GM12878 (cell line): ENCODE measurements around the gene ELOVL5. TPM values are rescaled to one million over a fixed set of nuclear protein-coding genes. Genes with fewer than 3 reads are reported as not detected.

Experiments
- ATAC-seq: fragments of 200-7000 bp; cut with Tn5 transposase; 3 replicates; pipeline ENCODE4 v1.9.1; 2020; ENCODE audit warnings: mild to moderate bottlenecking, moderate library complexity
- BruUV-seq: library from RNA; stranded (reverse); fragments of 400-500 nt; replicated peaks from 2 replicates; lab custom pipeline; 2021; lab: Mats Ljungman, UMichigan
- CTCF ChIA-PET: fragments of 300-600 bp; sonication (Branson Sonifier 250); formaldehyde crosslinking; extraction: SDS; loops from one replicate; lab custom pipeline; 2021; ENCODE audit warnings: inconsistent platforms; lab: Yijun Ruan, JAX
- POLR2A ChIA-PET: fragments of 350-600 bp; formaldehyde crosslinking; extraction: SDS; loops from one replicate; lab custom pipeline; 2021; ENCODE audit warnings: inconsistent platforms; lab: Charles Lee
- RAD21 ChIA-PET: fragments of 300-600 bp; sonication (Branson Sonifier 250); formaldehyde crosslinking; loops from one replicate; lab custom pipeline; 2023; ENCODE audit warnings: antibody characterized with exemption; ENCODE audit not compliant: unreplicated experiment; lab: Charles Lee
- SMC1A ChIA-PET: fragments of 300-600 bp; sonication (Branson Sonifier 250); formaldehyde crosslinking; loops from one replicate; lab custom pipeline; 2023; ENCODE audit not compliant: unreplicated experiment, uncharacterized antibody; lab: Charles Lee
- DNase-seq: peaks from one replicate; pipeline ENCODE4 v3.0.0-alpha.2; 2011; ENCODE audit warnings: low read depth, low spot score
- FAIRE-seq: peaks from 3 replicates; lab custom pipeline; 2011; peaks lifted over from hg19 to GRCh38; lab: Jason Lieb, UNC
- H2AFZ ChIP-seq: 2 replicates; pipeline ENCODE4 v1.6.0; 2011; ENCODE audit warnings: low read depth, low read length, control low read depth; ENCODE audit not compliant: control insufficient read depth
- H3K27ac ChIP-seq: 2 replicates; pipeline ENCODE4 v1.5.1; 2011; ENCODE audit warnings: control low read depth; ENCODE audit not compliant: control insufficient read depth, insufficient read depth
- H3K27me3 ChIP-seq, 2 experiments: replicated peaks in 1 of 2; 2 replicates each; pipeline versions ENCODE4 v1.6.0 to v1.6.1; 2011; ENCODE audit warnings: low read length in 1 of 2; ENCODE audit not compliant: control insufficient read depth in 2 of 2, insufficient read depth in 2 of 2
- H3K36me3 ChIP-seq, 2 experiments: 2 replicates each; pipeline ENCODE4 v1.5.1; 2011; ENCODE audit warnings: low read length in 1 of 2; ENCODE audit not compliant: control insufficient read depth in 2 of 2, insufficient read depth in 2 of 2
- H3K4me1 ChIP-seq: 2 replicates; pipeline ENCODE4 v1.6.1; 2011; ENCODE audit warnings: mild to moderate bottlenecking, low read length, moderate library complexity, mixed read lengths; ENCODE audit not compliant: control insufficient read depth, insufficient read depth
- H3K4me2 ChIP-seq: 2 replicates; pipeline ENCODE4 v1.6.0; 2011; ENCODE audit warnings: control low read depth; ENCODE audit not compliant: control insufficient read depth, insufficient read depth
- H3K4me3 ChIP-seq: fragments of 200-600 bp; sonication (generic); 2 replicates; pipeline ENCODE4 v1.5.1; 2016
- H3K79me2 ChIP-seq: 2 replicates; pipeline ENCODE4 v1.6.0; 2011; ENCODE audit warnings: low read length; ENCODE audit not compliant: control insufficient read depth, insufficient read depth
- H3K9ac ChIP-seq: 2 replicates; pipeline ENCODE4 v1.8.0; 2011; ENCODE audit warnings: low read length, control low read depth, mixed read lengths; ENCODE audit not compliant: control insufficient read depth, insufficient read depth
- H3K9me3 ChIP-seq: replicated peaks from 3 replicates; pipeline ENCODE4 v1.5.1; 2011; ENCODE audit warnings: mild to moderate bottlenecking, low read length; ENCODE audit not compliant: control insufficient read depth, insufficient read depth
- H4K20me1 ChIP-seq: 2 replicates; pipeline ENCODE4 v1.6.0; 2011; ENCODE audit not compliant: control insufficient read depth, insufficient read depth
- EED ChIP-seq: sonication (generic); IDR thresholded peaks from 2 replicates; pipeline ENCODE4 v1.6.1; 2016; ENCODE audit warnings: antibody characterized with exemption, low read depth
- EGR1 ChIP-seq, 2 experiments: IDR thresholded peaks; 1 replicate in 1 of 2; 2 replicates in 1 of 2; pipeline ENCODE4 v1.6.1; 2011 to 2012; ENCODE audit warnings: low read depth in 2 of 2, low read length in 2 of 2, borderline replicate concordance in 1 of 2, mild to moderate bottlenecking in 1 of 2, moderate library complexity in 1 of 2
- ELK1 ChIP-seq: IDR thresholded peaks from 2 replicates; pipeline ENCODE4 v1.6.1; 2012; ENCODE audit warnings: low read depth, low read length, improper control_type of control experiment
- JUNB ChIP-seq: IDR thresholded peaks from 2 replicates; pipeline ENCODE4 v1.6.1; 2016; ENCODE audit warnings: antibody characterized with exemption, mild to moderate bottlenecking
- NRF1 ChIP-seq: conservative IDR thresholded peaks from 2 replicates; pipeline ENCODE4 v1.6.1; 2011; ENCODE audit warnings: mild to moderate bottlenecking, low read depth, low read length, improper control_type of control experiment
- USF2 ChIP-seq: IDR thresholded peaks from 2 replicates; pipeline ENCODE4 v1.6.1; 2011; ENCODE audit warnings: low read depth, low read length, improper control_type of control experiment, borderline replicate concordance
- WGBS: methylation state at CpG from one replicate; pipeline ENCODE4 v1.1.6; 2016; ENCODE audit warnings: low lambda C conversion rate; ENCODE audit not compliant: insufficient replicate concordance, insufficient coverage; ENCODE audit errors: missing lambda C conversion rate; 5-methylcytosine and 5-hydroxymethylcytosine counted together
- in situ Hi-C: fragments of 300-500 bp; cut with MboI; formaldehyde crosslinking; loops from 9 replicates; pipeline ENCODE4 v1.14.3; 2018; ENCODE audit warnings: mixed read lengths
- intact Hi-C: fragments of 100-400 bp; cut with micrococcal nuclease; formaldehyde crosslinking; loops from one replicate; pipeline ENCODE4 v1.14.2; 2022; ENCODE audit not compliant: unreplicated experiment
- polyA plus RNA-seq, 11 experiments: library from polyadenylated mRNA; depleted of rRNA in 4 of 11; unstranded in 6 of 11; stranded (reverse) in 5 of 11; fragments of >200 nt; fragmentation: Nextera tagmentation in 4 of 11; fragmentation: Illumina TruSeq in 1 of 11; extraction: Ambion mirVana in 4 of 11; extraction: Trizol in 1 of 11; gene quantifications; 1 replicate in 1 of 11; 2 replicates in 10 of 11; pipeline versions ENCODE4 v1.2.1 to v1.2.3, GENCODE V29; 2011 to 2016; ENCODE audit warnings: inconsistent platforms in 2 of 11, missing spikeins in 2 of 11, low read depth in 1 of 11
- total RNA-seq, 4 experiments: library from RNA; depleted of rRNA in 3 of 4; stranded (reverse); fragments of >200 nt in 3 of 4; fragmentation: Illumina TruSeq in 1 of 4; extraction: Trizol in 1 of 4; gene quantifications; 2 replicates each; pipeline versions ENCODE4 v1.2.1 to v1.2.3, GENCODE V29; 2013 to 2021
- TF ChIP-seq, protein P1 (sequence below): fragments of 450-650 bp; IDR thresholded peaks from 2 replicates; pipeline ENCODE4 v1.6.1; 2014; ENCODE audit warnings: mild to moderate bottlenecking
- TF ChIP-seq, protein P2 (sequence below): fragments of 450-650 bp; IDR thresholded peaks from 2 replicates; pipeline ENCODE4 v1.6.1; 2017; ENCODE audit warnings: antibody characterized with exemption, mild to moderate bottlenecking, moderate library complexity
- TF ChIP-seq, protein P3 (sequence below): fragments of 150-350 bp; IDR thresholded peaks from 2 replicates; pipeline ENCODE4 v1.6.1; 2014; ENCODE audit warnings: mild to moderate bottlenecking, low read depth, low read length

Gene ELOVL5
- total and polyA plus RNA-seq, 10 of the 15 experiments (the other 5 are each of a cell fraction or from before 2014, with no cell fraction given) = 156 to 241 (median 196) TPM

- peaks cover 14% of the 10 kb centered on the region for H3K4me1 ChIP-seq
- H3K9me3 ChIP-seq = no peaks in the 10 kb centered on the region; the same call in 2 of the 3 replicates
- ChIA-PET SMC1A (interaction anchor here (1.0 to 5.2 kb wide), 8 partner anchors 8 to 51 kb away, joined by 3 to 63 read pairs (median 16); no protein-coding TSS in a partner anchor), CTCF (interaction anchor here (0.7 to 3.7 kb wide), 6 partner anchors 10 to 104 kb away, joined by 3 to 16 read pairs (median 6); partner anchors contain the start of gene ELOVL5), RAD21 (interaction anchor here (1.3 to 4.9 kb wide), 5 partner anchors 10 to 39 kb away, joined by 3 to 15 read pairs (median 5); no protein-coding TSS in a partner anchor), POLR2A (interaction anchor here (0.6 to 1.6 kb wide), 7 partner anchors 11 to 96 kb away, joined by 3 to 4 read pairs (median 3); no protein-coding TSS in a partner anchor)
- peaks cover 0 to 4% of the 10 kb centered on the region in 2 experiments; a peak in 2 of 4 replicates for H3K36me3 ChIP-seq
- intact Hi-C loops = no loop called here
- in situ Hi-C loops = no loop called here
- H3K79me2 ChIP-seq = peaks cover 78% of the 10 kb centered on the region
- no peaks in the 10 kb centered on the region for H3K27me3 ChIP-seq
- no peak overlapping the region for H2AFZ ChIP-seq
- no peaks in the 10 kb centered on the region for H4K20me1 ChIP-seq
- BruUV-seq = no TSS peak
- TF ChIP-seq, protein P1, sequence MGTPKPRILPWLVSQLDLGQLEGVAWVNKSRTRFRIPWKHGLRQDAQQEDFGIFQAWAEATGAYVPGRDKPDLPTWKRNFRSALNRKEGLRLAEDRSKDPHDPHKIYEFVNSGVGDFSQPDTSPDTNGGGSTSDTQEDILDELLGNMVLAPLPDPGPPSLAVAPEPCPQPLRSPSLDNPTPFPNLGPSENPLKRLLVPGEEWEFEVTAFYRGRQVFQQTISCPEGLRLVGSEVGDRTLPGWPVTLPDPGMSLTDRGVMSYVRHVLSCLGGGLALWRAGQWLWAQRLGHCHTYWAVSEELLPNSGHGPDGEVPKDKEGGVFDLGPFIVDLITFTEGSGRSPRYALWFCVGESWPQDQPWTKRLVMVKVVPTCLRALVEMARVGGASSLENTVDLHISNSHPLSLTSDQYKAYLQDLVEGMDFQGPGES = no peak
- TF ChIP-seq, protein P2, sequence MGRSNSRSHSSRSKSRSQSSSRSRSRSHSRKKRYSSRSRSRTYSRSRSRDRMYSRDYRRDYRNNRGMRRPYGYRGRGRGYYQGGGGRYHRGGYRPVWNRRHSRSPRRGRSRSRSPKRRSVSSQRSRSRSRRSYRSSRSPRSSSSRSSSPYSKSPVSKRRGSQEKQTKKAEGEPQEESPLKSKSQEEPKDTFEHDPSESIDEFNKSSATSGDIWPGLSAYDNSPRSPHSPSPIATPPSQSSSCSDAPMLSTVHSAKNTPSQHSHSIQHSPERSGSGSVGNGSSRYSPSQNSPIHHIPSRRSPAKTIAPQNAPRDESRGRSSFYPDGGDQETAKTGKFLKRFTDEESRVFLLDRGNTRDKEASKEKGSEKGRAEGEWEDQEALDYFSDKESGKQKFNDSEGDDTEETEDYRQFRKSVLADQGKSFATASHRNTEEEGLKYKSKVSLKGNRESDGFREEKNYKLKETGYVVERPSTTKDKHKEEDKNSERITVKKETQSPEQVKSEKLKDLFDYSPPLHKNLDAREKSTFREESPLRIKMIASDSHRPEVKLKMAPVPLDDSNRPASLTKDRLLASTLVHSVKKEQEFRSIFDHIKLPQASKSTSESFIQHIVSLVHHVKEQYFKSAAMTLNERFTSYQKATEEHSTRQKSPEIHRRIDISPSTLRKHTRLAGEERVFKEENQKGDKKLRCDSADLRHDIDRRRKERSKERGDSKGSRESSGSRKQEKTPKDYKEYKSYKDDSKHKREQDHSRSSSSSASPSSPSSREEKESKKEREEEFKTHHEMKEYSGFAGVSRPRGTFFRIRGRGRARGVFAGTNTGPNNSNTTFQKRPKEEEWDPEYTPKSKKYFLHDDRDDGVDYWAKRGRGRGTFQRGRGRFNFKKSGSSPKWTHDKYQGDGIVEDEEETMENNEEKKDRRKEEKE = no peak
- TF ChIP-seq JUNB = no peak
- TF ChIP-seq, protein P3, sequence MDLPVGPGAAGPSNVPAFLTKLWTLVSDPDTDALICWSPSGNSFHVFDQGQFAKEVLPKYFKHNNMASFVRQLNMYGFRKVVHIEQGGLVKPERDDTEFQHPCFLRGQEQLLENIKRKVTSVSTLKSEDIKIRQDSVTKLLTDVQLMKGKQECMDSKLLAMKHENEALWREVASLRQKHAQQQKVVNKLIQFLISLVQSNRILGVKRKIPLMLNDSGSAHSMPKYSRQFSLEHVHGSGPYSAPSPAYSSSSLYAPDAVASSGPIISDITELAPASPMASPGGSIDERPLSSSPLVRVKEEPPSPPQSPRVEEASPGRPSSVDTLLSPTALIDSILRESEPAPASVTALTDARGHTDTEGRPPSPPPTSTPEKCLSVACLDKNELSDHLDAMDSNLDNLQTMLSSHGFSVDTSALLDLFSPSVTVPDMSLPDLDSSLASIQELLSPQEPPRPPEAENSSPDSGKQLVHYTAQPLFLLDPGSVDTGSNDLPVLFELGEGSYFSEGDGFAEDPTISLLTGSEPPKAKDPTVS = no peak
- no peak for TF ChIP-seq ELK1
- TF ChIP-seq USF2 = no peak
- no peak for TF ChIP-seq EED
- no peak for TF ChIP-seq EGR1 (IDR thresholded peaks at IDR 0.05; ENCODE audit: borderline replicate concordance in 1 of 2, low read depth in 2 of 2, low read length in 2 of 2)
- no peak for TF ChIP-seq NRF1
- H3K4me2 ChIP-seq = no peak overlapping the region
- DNase-seq (no peak), ATAC-seq (peak; percentile 15; the same call in 1 of the 3 replicates), FAIRE-seq (no peak)
- H3K9ac ChIP-seq = no peak overlapping the region
- WGBS = 57% methylated on average over 1 of the region's 1 CpG
- H3K4me3 ChIP-seq = no peak overlapping the region
- no peak overlapping the region for H3K27ac ChIP-seq
Measured at GRCh38 chr6:53330137-53330536, 18.6 kb downstream of the ELOVL5 start.
